T-cell (primary cell): Measurements from ENCODE around the gene EPN2. TPM values are rescaled to one million over a fixed set of nuclear protein-coding genes. Genes with fewer than 3 reads are reported as not detected.
"Not testable (repeated sequence)": the region's sequence is repeated elsewhere in the genome, so short reads cannot be mapped to it uniquely, and the experiment has no call there.

Experiments
- ATAC-seq, 4 experiments: fragments of 200-7000 bp in 3 of 4; fragments of 150-1000 bp in 1 of 4; cut with Tn5 transposase; replicated peaks in 1 of 4; 1 replicate in 3 of 4; 2 replicates in 1 of 4; pipeline ENCODE4 v1.10.0; 2021; ENCODE audit warnings: moderate library complexity in 3 of 4, mild to moderate bottlenecking in 2 of 4, moderate number of reproducible peaks in 1 of 4
- CTCF ChIA-PET, 2 donors: fragments of 300-600 bp; sonication (Branson Sonifier 250); formaldehyde crosslinking; loops; one replicate each; lab custom pipeline; 2022; ENCODE audit warnings: antibody characterized with exemption in 2 of 2; lab: Charles Lee
- POLR2A ChIA-PET, 2 donors: fragments of 300-600 bp; sonication (Branson Sonifier 250); formaldehyde crosslinking; loops; one replicate each; lab custom pipeline; 2022; ENCODE audit warnings: antibody characterized with exemption in 2 of 2; lab: Charles Lee
- DNase-seq, 35 experiments: peaks; one replicate each; pipeline versions ENCODE4 v3.0.0 to v3.0.0-alpha.2; 2013 to 2023
- H3K27ac ChIP-seq: one replicate; pipeline ENCODE4 v1.5.1; 2013; ENCODE audit warnings: low read length
- H3K27me3 ChIP-seq, 2 experiments: replicated peaks in 1 of 2; 1 replicate in 1 of 2; 2 replicates in 1 of 2; pipeline versions ENCODE4 v1.6.1 to v1.7.0; 2013; ENCODE audit warnings: low read length in 1 of 2, mixed read lengths in 1 of 2; ENCODE audit not compliant: control insufficient read depth in 2 of 2, insufficient read depth in 2 of 2; ENCODE audit errors: extremely low read depth in 1 of 2
- H3K36me3 ChIP-seq, 2 donors: 1 replicate in 1 of 2; 2 replicates in 1 of 2; pipeline versions ENCODE4 v1.6.1 to v1.7.0; 2013; ENCODE audit warnings: low read length in 1 of 2; ENCODE audit not compliant: control insufficient read depth in 2 of 2, insufficient read depth in 1 of 2; ENCODE audit errors: extremely low read depth in 1 of 2
- H3K4me1 ChIP-seq, 2 experiments: 1 replicate in 1 of 2; 2 replicates in 1 of 2; pipeline versions ENCODE4 v1.6.1 to v1.7.0; 2013; ENCODE audit warnings: low read length in 2 of 2, mixed read lengths in 1 of 2; ENCODE audit not compliant: insufficient read depth in 2 of 2, control insufficient read depth in 1 of 2; ENCODE audit errors: extremely low read depth in 1 of 2
- H3K4me3 ChIP-seq, 2 donors: 1 replicate in 1 of 2; 2 replicates in 1 of 2; pipeline versions ENCODE4 v1.5.1 to v1.7.0; 2013; ENCODE audit warnings: mild to moderate bottlenecking in 2 of 2, low read length in 1 of 2, moderate library complexity in 1 of 2; ENCODE audit not compliant: control insufficient read depth in 1 of 2; ENCODE audit errors: extremely low read depth in 1 of 2
- H3K9me3 ChIP-seq: 2 replicates; pipeline ENCODE4 v1.7.0; 2013
- H3K27ac Mint-ChIP-seq, 2 donors: one replicate each; pipeline ENCODE4 v1.8.0; 2020 to 2021; ENCODE audit warnings: mild to moderate bottlenecking in 2 of 2, mixed read lengths in 2 of 2
- H3K27me3 Mint-ChIP-seq, 2 donors: one replicate each; pipeline ENCODE4 v1.8.0; 2021 to 2022; ENCODE audit warnings: mixed read lengths in 2 of 2
- H3K36me3 Mint-ChIP-seq: one replicate; pipeline ENCODE4 v1.8.0; 2021; ENCODE audit warnings: mixed read lengths
- H3K4me1 Mint-ChIP-seq, 3 donors: one replicate each; pipeline ENCODE4 v1.8.0; 2020 to 2022; ENCODE audit warnings: mixed read lengths in 3 of 3, mild to moderate bottlenecking in 1 of 3
- H3K4me3 Mint-ChIP-seq, 3 donors: one replicate each; pipeline ENCODE4 v1.8.0; 2020 to 2022; ENCODE audit warnings: mild to moderate bottlenecking in 3 of 3, mixed read lengths in 3 of 3, moderate library complexity in 3 of 3
- H3K9me3 Mint-ChIP-seq, 3 donors: one replicate each; pipeline ENCODE4 v1.8.0; 2020 to 2022; ENCODE audit warnings: mixed read lengths in 3 of 3
- WGBS: methylation state at CpG from one replicate; pipeline ENCODE4 v1.1.5; 2013; ENCODE audit warnings: missing lambda C conversion rate; ENCODE audit not compliant: insufficient coverage; 5-methylcytosine and 5-hydroxymethylcytosine counted together
- total RNA-seq, 35 experiments: library from RNA in 6 of 35; stranded (reverse) in 6 of 35; fragments of 120-200 nt in 1 of 35; gene quantifications; one replicate each; pipeline versions ENCODE4 v1.2.1 to v1.2.4 and lab custom pipeline; 2013 to 2026

The EPN2 gene
- total RNA-seq, 5 donors from 2014 or later (not counting 1 experiment from before 2014, with no cell fraction given): 5.5 to 9.8 (median 8.4) TPM

DNA sequence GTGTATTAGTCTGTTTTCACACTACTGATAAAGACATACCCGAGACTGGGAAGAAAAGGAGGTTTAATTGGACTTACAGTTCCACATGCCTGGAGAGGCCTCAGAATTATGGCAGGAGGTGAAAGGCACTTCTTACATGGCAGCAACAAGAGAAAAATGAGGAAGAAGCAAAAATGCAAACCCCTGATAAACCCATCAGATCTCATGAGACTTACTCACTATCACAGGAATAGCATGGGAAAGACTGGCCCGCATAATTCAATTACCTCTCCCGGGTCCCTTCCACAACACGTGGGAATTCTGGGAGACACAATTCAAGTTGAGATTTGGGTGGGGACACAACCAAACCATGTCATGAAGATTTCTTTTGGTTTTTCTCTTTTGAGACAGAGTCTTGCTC lies 41.1 kb downstream of the EPN2 start:
- POLR2A ChIA-PET: interaction anchor here in 1 of 2 donors (0.5 kb wide), 1 partner anchor 77 kb away, joined by 3 read pairs; no protein-coding TSS in a partner anchor
- H3K4me1 Mint-ChIP-seq, CTCF ChIA-PET: not testable (repeated sequence)

DNA sequence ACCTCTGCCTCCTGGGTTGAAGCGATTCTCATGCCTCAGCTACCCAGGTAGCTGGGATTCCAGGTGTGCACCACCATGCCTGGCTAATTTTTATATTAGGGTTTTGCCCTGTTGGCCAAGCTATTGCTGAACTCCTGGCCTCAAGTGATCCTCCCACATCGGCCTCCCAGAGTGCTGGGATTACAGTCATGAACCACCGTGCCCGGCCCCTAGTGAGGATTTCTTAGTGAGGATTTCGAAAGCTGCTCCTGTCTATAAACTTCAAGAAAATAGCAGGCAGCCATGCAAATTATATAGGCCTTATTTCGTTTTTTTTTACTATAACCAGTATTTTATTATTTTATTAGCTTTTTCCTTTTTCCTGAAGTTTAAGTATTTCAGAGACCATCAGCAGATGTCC lies 41.6 kb downstream of the EPN2 start:
- peaks cover 0 to 3% of the 10 kb centered on the region in 2 experiments for H3K4me1 ChIP-seq
- no peak overlapping the region for H3K4me3 ChIP-seq
- H3K27me3 Mint-ChIP-seq: no peaks in the 10 kb centered on the region
- H3K27ac Mint-ChIP-seq: no peak overlapping the region
- ChIA-PET POLR2A (interaction anchor here in 1 of 2 donors (0.5 kb wide), 1 partner anchor 76 kb away, joined by 3 read pairs; no protein-coding TSS in a partner anchor), CTCF (interaction anchor here in 1 of 2 donors (0.6 kb wide), 1 partner anchor 257 kb away, joined by 3 read pairs; no protein-coding TSS in a partner anchor)
- WGBS: no CpG with 5 or more reads among the region's 6 CpGs
- H3K36me3 Mint-ChIP-seq: peaks cover 8% of the 10 kb centered on the region
- H3K9me3 ChIP-seq: no peaks in the 10 kb centered on the region
- H3K36me3 ChIP-seq: no peaks in the 10 kb centered on the region
- H3K9me3 Mint-ChIP-seq: no peaks in the 10 kb centered on the region
- H3K4me3 Mint-ChIP-seq: no peak overlapping the region
- DNase-seq: no peak
- H3K27ac ChIP-seq: no peak overlapping the region
- ATAC-seq: no peak
- peaks cover 1 to 7% (median 2%) of the 10 kb centered on the region in 3 donors for H3K4me1 Mint-ChIP-seq
- H3K27me3 ChIP-seq: no peaks in the 10 kb centered on the region

More for the DNA sequence above, 41.1 kb downstream of the EPN2 start:
- H3K4me3 Mint-ChIP-seq, H3K27ac ChIP-seq, DNase-seq, H3K9me3 Mint-ChIP-seq, H3K27me3 ChIP-seq, H3K36me3 ChIP-seq, H3K27ac Mint-ChIP-seq, H3K4me3 ChIP-seq, H3K4me1 ChIP-seq, H3K9me3 ChIP-seq, H3K36me3 Mint-ChIP-seq, H3K27me3 Mint-ChIP-seq, ATAC-seq: not testable (repeated sequence)
- WGBS: 92% methylated on average over 2 of the region's 4 CpGs

DNA sequence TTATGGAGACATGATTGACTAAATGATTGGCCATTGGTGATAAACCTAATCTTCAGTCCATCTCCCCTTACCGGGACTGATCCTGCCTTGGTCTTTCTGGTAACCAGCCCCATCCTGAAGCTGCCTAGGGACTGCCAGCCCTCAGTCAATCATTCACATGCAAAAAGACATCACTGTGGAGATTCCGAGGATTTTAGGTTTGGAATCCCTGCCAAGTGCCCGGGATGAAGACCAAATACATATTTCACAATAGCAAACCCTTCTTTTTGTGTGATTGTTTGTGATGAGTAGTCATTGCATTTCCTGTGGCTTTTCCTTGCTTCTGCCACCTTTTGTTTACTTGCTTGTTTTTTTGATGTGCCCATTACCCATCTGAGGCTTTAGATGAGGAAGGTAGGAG lies 44.0 kb downstream of the EPN2 start:
- H3K4me1 Mint-ChIP-seq: peaks cover 15 to 26% (median 15%) of the 10 kb centered on the region in 3 donors
- Histone ChIP-seq H3K4me3 (no peak overlapping the region), H3K9me3 (no peaks in the 10 kb centered on the region), H3K36me3 (no peaks in the 10 kb centered on the region), H3K4me1 (peaks cover 0 to 17% of the 10 kb centered on the region in 2 experiments), H3K27ac (no peak overlapping the region), H3K27me3 (no peaks in the 10 kb centered on the region)
- ATAC-seq (no peak), DNase-seq (no peak)
- no peaks in the 10 kb centered on the region for H3K27me3 Mint-ChIP-seq
- no peak overlapping the region for H3K27ac Mint-ChIP-seq
- no CpG with 5 or more reads among the region's 3 CpGs for WGBS
- no peak overlapping the region for H3K4me3 Mint-ChIP-seq
- peaks cover 8% of the 10 kb centered on the region for H3K36me3 Mint-ChIP-seq
- no peaks in the 10 kb centered on the region for H3K9me3 Mint-ChIP-seq
- ChIA-PET POLR2A (no interaction called here), CTCF (no interaction called here)

DNA sequence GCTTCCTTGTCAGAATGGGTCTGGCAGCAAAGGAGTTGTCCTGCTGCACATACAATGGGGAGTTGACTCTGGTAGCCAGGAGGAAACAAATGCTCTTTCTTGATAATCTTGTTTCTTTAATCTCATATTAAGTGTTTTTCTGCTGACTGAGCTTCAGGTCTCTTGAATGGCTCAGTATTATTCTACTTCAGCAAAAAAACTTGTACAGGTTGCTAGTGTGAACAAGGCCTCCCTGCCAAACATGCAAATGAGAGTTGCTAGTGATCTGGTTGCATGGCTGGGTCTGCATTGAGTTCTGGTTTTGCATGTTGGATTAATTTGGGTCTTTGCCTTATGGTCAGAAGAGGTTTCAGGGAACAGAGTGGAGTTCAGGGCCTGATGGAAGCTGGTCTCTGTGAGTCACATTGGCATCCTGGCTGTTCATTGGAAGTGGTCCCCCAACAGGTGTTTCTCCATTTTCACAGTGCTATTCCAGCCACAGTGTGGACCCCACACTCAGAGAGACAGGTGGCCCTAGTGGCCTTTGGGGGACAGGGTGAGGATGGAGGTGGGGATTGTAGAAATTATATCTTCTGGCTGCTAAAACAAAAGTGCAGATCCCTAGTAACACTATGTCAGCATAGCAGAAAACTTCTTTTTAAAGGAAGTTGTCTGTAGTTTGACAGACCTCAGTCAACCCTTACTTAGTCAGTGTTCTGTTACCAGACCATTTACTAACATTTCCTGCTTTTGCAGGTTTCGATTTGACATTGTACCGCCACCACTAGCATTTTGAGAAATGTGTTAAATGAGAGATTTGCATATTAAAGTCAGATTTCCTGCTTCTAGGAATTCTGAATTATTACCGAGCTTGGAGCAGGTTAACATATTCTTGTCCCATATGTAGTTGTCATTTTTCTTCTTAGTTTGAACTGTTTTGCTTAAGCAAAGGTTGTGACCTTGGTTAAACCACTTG lies 47.1 kb downstream of the EPN2 start:
- ATAC-seq (peak; percentile 43 to 61 (median 50)), DNase-seq (peak in 1 of 35 experiments; percentile 18)
- Histone ChIP-seq H3K4me1 (peaks cover 0 to 17% of the 10 kb centered on the region in 2 experiments), H3K9me3 (no peaks in the 10 kb centered on the region), H3K36me3 (no peaks in the 10 kb centered on the region), H3K4me3 (no peak overlapping the region), H3K27me3 (no peaks in the 10 kb centered on the region), H3K27ac (peak overlapping the region; percentile 12)
- Mint-ChIP-seq H3K27me3 (peaks cover 3 to 9% of the 10 kb centered on the region in 2 donors), H3K4me3 (peak overlapping the region in 1 of 3 donors; percentile 22), H3K36me3 (peaks cover 11% of the 10 kb centered on the region), H3K4me1 (peaks cover 15 to 26% (median 15%) of the 10 kb centered on the region in 3 donors), H3K27ac (peak overlapping the region; percentile 25 to 69), H3K9me3 (no peaks in the 10 kb centered on the region)
- ChIA-PET CTCF (no interaction called here), POLR2A (no interaction called here)
- WGBS: no CpG with 5 or more reads among the region's 3 CpGs

DNA sequence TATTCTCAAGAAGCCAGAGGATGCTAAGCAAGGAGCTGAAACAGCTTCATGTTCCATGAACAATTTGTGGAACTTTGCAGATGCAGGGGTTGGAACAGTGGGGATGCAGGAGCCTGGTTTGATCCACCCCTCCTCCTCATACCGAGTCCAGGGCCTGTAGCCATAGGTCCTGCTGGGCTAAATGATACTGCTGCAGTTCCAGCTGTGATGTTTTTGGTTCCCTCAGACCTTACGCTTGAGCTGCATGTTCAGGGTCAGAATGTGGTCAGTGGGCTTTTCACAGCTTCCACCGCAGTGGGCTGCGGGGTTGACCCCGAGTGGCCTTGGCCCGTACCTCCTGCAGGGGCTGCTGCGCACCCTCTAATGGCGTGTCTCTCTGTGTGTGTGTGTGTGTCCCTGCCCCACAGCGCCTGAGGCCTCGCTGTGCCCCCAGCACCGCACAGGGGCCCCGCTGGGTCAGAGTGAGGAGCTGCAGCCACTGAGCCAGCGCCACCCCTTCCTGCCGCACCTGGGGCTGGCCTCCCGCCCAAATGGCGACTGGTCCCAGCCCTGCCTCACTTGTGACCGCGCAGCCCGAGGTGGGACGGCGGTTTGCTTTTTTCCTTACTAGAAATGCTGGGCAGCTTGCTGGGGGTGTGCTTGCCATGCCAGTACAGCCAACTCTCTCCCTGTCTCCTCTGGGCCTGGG lies 48.2 kb downstream of the EPN2 start:
- H3K9me3 Mint-ChIP-seq: no peaks in the 10 kb centered on the region
- WGBS: 96% methylated on average over 17 of the region's 21 CpGs

DNA sequence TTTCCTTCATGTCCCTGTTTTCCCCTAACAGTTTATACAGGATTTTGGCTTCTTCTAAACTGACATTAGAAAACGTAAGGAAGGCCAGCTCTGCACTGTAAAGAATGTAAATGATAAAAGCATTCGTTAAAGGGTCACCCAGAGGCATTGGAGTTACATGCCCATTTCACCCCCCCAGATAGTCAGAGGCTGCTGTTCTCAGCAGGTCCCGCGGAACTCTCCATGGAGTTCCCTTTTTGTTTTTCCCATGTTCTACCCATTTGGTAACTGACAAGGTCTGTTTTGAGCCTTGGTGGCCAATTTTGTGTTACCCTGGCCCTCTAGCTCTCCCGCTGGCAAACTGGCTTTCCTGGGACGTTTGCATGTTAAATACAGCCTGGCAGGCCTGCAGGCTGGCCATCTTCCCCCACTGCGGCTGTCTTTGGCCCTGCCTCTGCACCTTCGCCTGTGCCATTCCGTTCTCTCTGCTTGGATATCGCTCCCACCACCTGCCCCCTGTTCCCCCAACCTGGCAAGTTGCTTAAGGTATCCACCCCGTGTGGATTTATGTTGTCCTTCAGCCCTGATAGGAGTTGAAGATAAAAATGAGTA lies 49.7 kb downstream of the EPN2 start:
- ChIA-PET POLR2A (no interaction called here), CTCF (no interaction called here)
- no peaks in the 10 kb centered on the region for H3K36me3 ChIP-seq
- H3K27ac ChIP-seq: no peak overlapping the region
- no peak overlapping the region for H3K4me3 ChIP-seq
- WGBS: 97% methylated on average over 5 of the region's 11 CpGs
- DNase-seq (no peak), ATAC-seq (no peak)
- H3K9me3 Mint-ChIP-seq: no peaks in the 10 kb centered on the region
- peaks cover 0 to 8% of the 10 kb centered on the region in 2 experiments for H3K27me3 ChIP-seq
- peaks cover 15 to 29% (median 15%) of the 10 kb centered on the region in 3 donors for H3K4me1 Mint-ChIP-seq
- H3K4me1 ChIP-seq: peaks cover 0 to 24% of the 10 kb centered on the region in 2 experiments
- no peak overlapping the region for H3K4me3 Mint-ChIP-seq
- peaks cover 15% of the 10 kb centered on the region for H3K36me3 Mint-ChIP-seq
- H3K27me3 Mint-ChIP-seq: peaks cover 4 to 17% of the 10 kb centered on the region in 2 donors
- H3K27ac Mint-ChIP-seq: no peak overlapping the region
- no peaks in the 10 kb centered on the region for H3K9me3 ChIP-seq

More for the DNA sequence above, 48.2 kb downstream of the EPN2 start:
- POLR2A ChIA-PET: no interaction called here
- ATAC-seq (no peak), DNase-seq (no peak)
- H3K4me3 ChIP-seq: no peak overlapping the region
- no peak overlapping the region for H3K27ac ChIP-seq
- H3K9me3 ChIP-seq: no peaks in the 10 kb centered on the region
- peaks cover 15 to 29% (median 15%) of the 10 kb centered on the region in 3 donors for H3K4me1 Mint-ChIP-seq
- H3K27ac Mint-ChIP-seq: no peak overlapping the region
- CTCF ChIA-PET: interaction anchor here in 1 of 2 donors (0.6 kb wide), 1 partner anchor 709 kb away, joined by 3 read pairs; no protein-coding TSS in a partner anchor
- H3K4me3 Mint-ChIP-seq: no peak overlapping the region
- no peaks in the 10 kb centered on the region for H3K36me3 ChIP-seq
- H3K27me3 ChIP-seq: peaks cover 0 to 5% of the 10 kb centered on the region in 2 experiments
- H3K27me3 Mint-ChIP-seq: peaks cover 4 to 12% of the 10 kb centered on the region in 2 donors
- H3K36me3 Mint-ChIP-seq: peaks cover 11% of the 10 kb centered on the region
- peaks cover 0 to 23% of the 10 kb centered on the region in 2 experiments for H3K4me1 ChIP-seq
